ENCODE data around the gene FAM78B.

Gene FAM78B

DNA sequence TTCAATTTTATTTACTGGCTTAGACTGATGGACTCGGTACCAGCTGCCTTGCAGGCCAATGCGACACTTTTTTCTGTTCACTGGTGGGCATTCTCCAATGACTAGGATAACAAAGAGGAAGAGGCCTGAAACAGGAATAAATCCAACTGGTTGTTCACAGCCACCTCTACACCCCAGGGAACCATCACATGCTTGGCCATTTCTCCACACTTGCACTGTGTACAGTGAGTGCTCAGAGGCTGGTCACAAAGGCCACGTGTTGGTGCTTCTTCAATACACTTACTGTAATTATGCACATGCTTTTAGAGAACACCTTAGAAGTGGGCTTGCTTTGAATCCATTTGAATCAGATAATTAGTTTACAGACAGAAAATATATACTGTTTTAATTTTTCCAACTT is 113.4 kb downstream of the FAM78B start:
- no peaks in the 10 kb centered on the region for H3K9me3 ChIP-seq (ENCODE audit: control insufficient read depth, insufficient read depth, low read length)
- H3K9ac ChIP-seq (ENCODE audit: low read depth, low read length): no peak overlapping the region
- no peaks in the 10 kb centered on the region for H3K36me3 ChIP-seq (ENCODE audit: insufficient read depth, low read length)
- H3K4me1 ChIP-seq (ENCODE audit: insufficient read depth, low read length): no peaks in the 10 kb centered on the region

DNA sequence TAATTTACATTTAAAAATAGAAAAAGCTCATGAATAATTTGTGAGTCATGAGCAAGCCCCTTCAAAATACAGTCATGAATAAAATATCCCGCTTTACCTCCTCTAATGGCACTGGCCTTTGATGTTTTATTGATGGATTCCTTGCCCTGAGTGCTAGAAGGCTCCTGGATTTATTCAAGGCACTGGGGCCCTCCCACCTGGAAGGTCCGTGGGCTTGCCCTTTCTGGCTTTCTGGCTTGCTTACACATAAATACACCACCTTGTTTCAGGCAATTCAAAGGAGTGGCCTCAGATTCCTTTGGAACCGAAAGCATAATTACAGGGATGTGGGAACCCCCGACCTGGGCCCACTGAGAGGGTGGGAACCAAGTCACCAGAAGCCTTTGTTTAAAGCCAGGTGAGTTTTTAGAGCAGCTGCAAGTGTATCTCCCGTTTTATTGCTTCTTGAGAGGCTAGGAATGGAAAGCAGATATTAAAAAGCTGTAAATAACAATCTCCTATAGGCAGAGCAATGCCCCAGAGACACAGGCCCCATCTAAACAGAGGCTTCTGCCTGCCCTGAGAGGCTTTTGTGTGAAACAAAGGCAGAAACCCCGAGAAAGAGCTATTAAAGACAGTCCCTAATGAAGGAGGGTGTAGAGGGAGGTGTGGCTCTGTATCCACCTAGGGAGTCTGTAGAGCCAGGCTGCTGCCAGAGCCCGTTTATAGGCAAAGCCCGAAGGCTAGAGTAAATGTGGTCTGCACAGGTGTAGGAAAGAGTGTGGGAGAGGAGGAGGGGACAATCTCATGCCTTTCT is 126.4 kb downstream of the FAM78B start:
- no peak overlapping the region for H3K9ac ChIP-seq (ENCODE audit: low read depth, low read length)
- no peaks in the 10 kb centered on the region for H3K4me1 ChIP-seq (ENCODE audit: insufficient read depth, low read length)
- H3K9me3 ChIP-seq (ENCODE audit: control insufficient read depth, insufficient read depth, low read length): no peaks in the 10 kb centered on the region
- H3K36me3 ChIP-seq (ENCODE audit: insufficient read depth, low read length): no peaks in the 10 kb centered on the region

DNA sequence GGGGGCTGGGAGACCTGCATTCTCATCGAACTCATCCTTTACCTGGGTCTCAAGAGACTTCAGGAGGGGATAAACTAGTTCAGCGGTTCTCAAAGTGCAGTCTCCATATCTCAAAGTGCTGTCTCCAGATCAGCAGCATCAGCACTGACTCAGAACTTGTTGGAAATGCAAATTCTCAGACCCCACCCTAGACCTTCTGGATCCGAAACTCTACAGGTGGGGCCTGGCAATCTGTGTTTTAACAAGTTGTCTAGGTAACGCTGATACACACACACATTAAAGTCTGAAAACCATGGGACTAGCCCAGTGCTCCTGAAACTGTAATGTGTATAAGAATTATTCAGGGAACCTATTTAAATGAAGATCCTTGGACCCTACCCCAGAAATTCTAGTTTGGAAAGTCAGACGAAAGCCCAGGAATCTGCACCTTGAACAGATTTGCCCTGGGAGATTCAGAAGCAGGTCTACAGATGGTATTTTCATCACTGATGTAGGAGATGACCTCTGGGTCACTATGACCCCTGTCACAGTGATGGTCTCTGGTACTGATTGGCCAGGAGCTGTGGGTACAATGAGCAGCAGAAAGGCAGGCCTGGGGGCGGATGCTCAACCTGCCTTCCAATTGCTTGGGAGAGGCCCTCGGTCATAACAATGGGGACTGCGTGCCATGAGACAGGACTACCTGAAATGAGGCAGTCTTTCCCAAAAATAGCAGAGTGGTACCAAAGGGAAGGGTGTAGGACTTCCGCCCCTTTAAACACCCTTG is 127.2 kb downstream of the FAM78B start:
- H3K4me1 ChIP-seq (ENCODE audit: insufficient read depth, low read length): no peaks in the 10 kb centered on the region
- H3K9me3 ChIP-seq (ENCODE audit: control insufficient read depth, insufficient read depth, low read length): no peaks in the 10 kb centered on the region
- no peaks in the 10 kb centered on the region for H3K36me3 ChIP-seq (ENCODE audit: insufficient read depth, low read length)
- no peak overlapping the region for H3K9ac ChIP-seq (ENCODE audit: low read depth, low read length)

DNA sequence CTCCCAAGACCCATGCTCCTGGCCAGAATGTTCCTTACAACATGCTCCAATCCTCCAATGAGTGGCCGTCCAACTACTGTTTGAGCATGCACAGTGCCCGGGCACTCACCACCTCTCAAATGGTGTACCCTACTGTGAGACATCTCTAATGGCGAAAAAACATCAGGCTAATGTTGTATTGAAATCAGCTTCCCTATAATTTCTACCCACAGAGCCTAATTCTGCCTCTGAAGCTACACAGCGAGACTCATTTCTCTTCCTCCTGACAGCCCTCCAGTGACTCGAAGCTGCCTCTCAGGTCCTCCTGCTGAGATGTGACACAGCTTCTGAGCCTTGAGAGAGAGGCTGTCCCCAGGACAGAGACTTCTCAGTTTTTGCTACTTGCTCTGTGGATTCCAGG is 130.7 kb downstream of the FAM78B start:
- Histone ChIP-seq H3K9ac (ENCODE audit: low read depth, low read length) (no peak overlapping the region), H3K36me3 (ENCODE audit: insufficient read depth, low read length) (no peaks in the 10 kb centered on the region), H3K9me3 (ENCODE audit: control insufficient read depth, insufficient read depth, low read length) (no peaks in the 10 kb centered on the region), H3K4me1 (ENCODE audit: insufficient read depth, low read length) (peaks cover 7% of the 10 kb centered on the region; the same call in 1 of the 2 replicates)

DNA sequence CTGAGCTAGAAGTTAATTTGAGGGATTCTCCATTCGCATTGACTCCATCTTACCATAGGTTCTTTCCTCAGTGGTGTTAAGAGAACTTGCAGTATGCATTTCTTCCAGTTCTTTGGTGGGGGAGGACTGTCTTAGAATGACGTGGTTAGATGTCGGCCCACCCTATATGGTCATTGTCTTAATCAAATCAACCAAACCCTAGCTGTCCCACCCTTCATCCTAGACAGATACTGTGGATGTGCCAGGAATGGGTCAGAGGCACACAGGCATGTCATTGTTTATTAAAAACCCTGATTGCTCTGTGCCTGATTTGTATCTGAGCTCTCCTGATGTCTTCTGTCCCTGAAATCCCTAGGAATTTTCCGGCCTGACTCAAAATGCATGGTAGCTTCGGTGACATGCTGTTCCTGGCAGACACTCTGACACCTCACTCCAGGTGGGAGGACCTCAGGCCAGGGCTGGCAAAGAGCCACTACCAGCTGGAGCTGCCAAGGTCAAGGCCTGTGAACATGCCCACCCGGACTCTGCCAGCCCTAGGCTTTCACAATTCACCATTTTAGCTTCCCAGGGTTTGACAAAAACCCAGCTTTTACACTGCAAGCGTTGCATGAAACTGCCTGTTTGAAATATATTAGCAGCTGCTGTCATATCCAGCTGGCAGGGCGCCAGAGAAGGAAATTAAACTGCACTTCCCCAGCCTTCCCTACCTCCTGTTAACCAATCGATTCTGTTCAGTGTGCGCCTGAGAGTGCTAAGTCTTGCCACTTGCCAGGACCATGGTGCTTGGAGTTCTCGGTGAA is 134.0 kb downstream of the FAM78B start:
- H3K4me1 ChIP-seq (ENCODE audit: insufficient read depth, low read length): peaks cover 7% of the 10 kb centered on the region; the same call in 1 of the 2 replicates
- H3K36me3 ChIP-seq (ENCODE audit: insufficient read depth, low read length): no peaks in the 10 kb centered on the region
- no peak overlapping the region for H3K9ac ChIP-seq (ENCODE audit: low read depth, low read length)
- H3K9me3 ChIP-seq (ENCODE audit: control insufficient read depth, insufficient read depth, low read length): no peaks in the 10 kb centered on the region

DNA sequence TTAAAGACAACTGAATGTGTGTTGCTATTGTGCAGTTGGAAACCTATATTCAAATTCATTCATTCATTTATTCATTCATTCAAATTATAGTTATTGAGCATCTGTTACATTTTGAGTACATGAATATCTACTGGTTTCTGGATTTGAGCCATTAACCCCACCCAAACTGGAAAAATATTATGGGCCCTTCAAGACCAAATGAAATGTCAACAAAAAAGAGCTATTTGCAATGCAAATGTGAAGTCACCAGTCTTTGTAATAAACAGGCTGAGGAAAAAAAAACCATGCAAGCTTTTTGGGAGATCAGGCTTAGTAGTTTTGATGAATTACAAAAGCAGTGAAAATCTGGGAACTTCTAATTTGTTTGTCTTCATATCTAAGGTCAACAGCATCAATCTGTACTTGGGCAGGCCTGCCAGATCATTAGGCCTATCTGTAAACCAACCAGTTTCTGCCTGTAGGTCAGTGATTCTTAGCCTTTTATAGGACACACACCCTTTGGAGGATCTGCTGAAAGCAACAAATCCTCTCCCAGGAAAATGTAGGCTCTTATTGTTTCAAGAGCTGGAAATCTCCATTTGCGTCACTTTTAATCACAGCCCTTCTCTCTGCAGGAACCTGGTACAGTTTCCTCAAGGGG is 134.7 kb downstream of the FAM78B start:
- Histone ChIP-seq H3K36me3 (ENCODE audit: insufficient read depth, low read length) (no peaks in the 10 kb centered on the region), H3K9me3 (ENCODE audit: control insufficient read depth, insufficient read depth, low read length) (no peaks in the 10 kb centered on the region), H3K9ac (ENCODE audit: low read depth, low read length) (no peak overlapping the region), H3K4me1 (ENCODE audit: insufficient read depth, low read length) (peaks cover 7% of the 10 kb centered on the region; the same call in 1 of the 2 replicates)

DNA sequence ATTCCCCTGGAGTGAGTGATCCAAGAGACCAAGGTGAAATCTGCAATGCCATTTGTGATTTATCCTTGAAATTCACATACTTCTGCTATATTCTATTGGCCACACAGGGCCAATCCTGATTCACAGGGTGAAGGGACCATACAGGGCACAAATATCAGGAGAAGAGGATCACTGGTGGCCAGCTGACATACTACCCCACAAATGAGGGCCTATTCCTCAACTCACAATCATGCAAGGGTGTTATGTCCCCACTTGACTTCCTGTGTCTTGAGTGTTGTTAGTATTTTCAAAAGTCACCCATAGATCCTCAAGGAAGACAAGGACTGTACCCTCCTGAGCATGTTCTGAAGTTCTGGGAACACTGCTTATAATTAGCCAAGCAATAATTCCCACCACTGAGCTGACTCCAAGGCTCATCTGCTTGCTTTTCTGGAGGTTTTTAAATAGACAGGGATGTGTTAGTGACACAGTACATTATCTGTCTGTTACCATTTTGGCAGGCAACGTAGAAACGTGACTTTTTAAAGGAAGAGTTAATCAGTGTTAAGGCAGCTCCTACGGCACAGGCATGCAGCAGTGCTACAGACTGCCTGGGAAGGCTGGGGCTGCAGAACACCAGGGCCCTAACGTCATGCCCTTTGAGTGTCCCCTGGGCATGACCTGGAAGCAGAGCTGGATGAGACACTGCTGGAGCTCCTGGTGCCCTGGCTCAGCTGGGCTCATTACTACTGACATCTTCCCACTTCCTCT is 137.4 kb downstream of the FAM78B start:
- no peaks in the 10 kb centered on the region for H3K36me3 ChIP-seq (ENCODE audit: insufficient read depth, low read length)
- H3K4me1 ChIP-seq (ENCODE audit: insufficient read depth, low read length): peaks cover 7% of the 10 kb centered on the region; the same call in 1 of the 2 replicates
- no peaks in the 10 kb centered on the region for H3K9me3 ChIP-seq (ENCODE audit: control insufficient read depth, insufficient read depth, low read length)
- H3K9ac ChIP-seq (ENCODE audit: low read depth, low read length): no peak overlapping the region

DNA sequence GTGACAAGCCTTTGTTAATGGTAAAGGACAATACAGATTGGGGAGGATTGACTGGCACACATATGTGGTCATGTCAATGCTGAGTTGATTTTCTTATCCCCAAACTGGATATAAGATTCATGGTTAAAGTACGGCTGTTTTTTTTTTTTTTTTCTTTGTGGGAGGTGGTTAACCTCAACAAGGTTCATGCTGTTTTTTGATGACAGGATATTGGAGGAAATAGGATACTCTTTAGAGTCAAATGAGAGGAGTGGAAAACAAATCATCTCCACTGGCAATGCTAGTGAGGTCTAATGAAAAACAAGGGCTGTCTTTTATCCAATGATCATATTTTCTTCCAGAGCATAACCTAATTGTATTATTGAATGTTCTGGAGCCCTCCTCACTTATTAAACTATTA is 140.2 kb downstream of the FAM78B start:
- Histone ChIP-seq H3K9me3 (ENCODE audit: control insufficient read depth, insufficient read depth, low read length) (no peaks in the 10 kb centered on the region), H3K9ac (ENCODE audit: low read depth, low read length) (no peak overlapping the region), H3K4me1 (ENCODE audit: insufficient read depth, low read length) (no peaks in the 10 kb centered on the region), H3K36me3 (ENCODE audit: insufficient read depth, low read length) (no peaks in the 10 kb centered on the region)

DNA sequence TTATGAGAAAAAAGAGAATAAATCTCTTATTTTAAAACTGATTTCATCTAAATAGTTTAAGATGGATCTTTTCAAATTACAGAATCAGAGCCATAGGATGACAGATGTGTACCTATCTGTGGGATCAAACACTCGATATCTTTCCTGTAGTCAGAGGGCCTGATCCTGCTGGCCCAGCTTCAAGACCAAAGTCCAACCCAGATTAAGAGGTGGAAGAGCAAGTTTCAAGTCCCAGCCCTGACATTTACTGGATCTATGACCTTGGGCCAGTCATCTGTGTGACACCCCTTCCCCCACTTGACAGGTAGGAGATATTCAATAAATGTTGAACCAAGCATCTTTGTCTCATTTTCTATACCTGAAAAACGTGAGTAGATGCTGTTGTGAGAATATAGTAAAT is 140.7 kb downstream of the FAM78B start:
- Histone ChIP-seq H3K9me3 (ENCODE audit: control insufficient read depth, insufficient read depth, low read length) (no peaks in the 10 kb centered on the region), H3K4me1 (ENCODE audit: insufficient read depth, low read length) (no peaks in the 10 kb centered on the region), H3K9ac (ENCODE audit: low read depth, low read length) (no peak overlapping the region), H3K36me3 (ENCODE audit: insufficient read depth, low read length) (no peaks in the 10 kb centered on the region)

DNA sequence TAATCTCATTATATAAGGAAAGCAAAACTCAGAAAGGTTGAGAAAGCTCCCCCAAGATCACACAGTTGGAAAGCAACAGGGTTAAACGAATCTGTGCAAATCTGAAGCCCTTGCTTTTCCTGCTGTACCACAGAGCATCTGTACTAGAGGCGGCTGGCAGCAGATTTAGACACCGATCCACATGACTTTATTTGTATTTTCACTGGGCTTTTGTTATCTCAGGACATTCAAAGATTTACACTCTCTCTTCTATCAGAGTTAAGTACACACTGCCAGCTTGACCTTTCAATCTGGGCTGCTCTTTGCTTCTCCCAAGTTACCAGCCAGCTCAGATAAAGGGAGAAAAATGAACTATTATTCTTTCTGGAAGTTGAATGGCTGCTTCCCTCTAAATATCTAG is 146.6 kb downstream of the FAM78B start:
- Histone ChIP-seq H3K36me3 (ENCODE audit: insufficient read depth, low read length) (no peaks in the 10 kb centered on the region), H3K9ac (ENCODE audit: low read depth, low read length) (no peak overlapping the region), H3K4me1 (ENCODE audit: insufficient read depth, low read length) (no peaks in the 10 kb centered on the region), H3K9me3 (ENCODE audit: control insufficient read depth, insufficient read depth, low read length) (no peaks in the 10 kb centered on the region)
